ENCODE measurements around the gene IGFBP6.

- no peak for TF ChIP-seq AR (CRISPR knock-in tag; IDR thresholded peaks at IDR 0.05)
- TF ChIP-seq ATF2 (CRISPR knock-in tag; IDR thresholded peaks at IDR 0.05; ENCODE audit: borderline replicate concordance, low read depth) = no peak
- no peak for TF ChIP-seq ZNF317 (CRISPR knock-in tag; IDR thresholded peaks at IDR 0.05; ENCODE audit: borderline replicate concordance, low read depth)
Observed at GRCh38 chr12:53069621-53070410, 27.7 kb upstream of the IGFBP6 start.

Measured in WTC11 (cell line).